GM21737 (cell line): ENCODE measurements around the gene BCKDHB.
"Not testable (repeated sequence)": the region's sequence is repeated elsewhere in the genome, so short reads cannot be mapped to it uniquely, and the experiment has no call there.

Experiments used
- ATAC-seq: cut with Tn5 transposase; IDR thresholded peaks from one replicate; pipeline ENCODE4 v1.9.1; 2021; ENCODE audit warnings: mild to moderate bottlenecking, moderate library complexity; ENCODE audit not compliant: unreplicated experiment

Gene BCKDHB

DNA sequence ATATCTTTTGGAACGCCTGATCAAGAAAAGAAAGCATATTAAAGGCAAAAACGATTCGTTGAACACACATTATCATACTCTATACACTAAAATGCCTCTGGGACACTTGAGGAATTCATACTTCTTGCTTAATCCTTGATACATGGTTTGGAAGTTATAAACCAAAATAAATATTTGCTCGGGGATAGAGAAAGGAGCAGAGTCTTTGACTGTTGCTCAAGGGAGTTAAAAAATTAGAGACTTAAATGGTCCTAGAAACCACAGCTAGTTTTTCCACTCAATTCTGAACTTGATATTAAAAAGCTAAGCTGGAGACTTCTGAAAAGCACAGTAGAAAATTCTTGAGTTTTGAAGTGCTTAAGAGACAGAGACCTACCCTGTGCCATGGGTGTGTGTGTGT is 98.9 kb downstream of the BCKDHB start:
- no peak for ATAC-seq

DNA sequence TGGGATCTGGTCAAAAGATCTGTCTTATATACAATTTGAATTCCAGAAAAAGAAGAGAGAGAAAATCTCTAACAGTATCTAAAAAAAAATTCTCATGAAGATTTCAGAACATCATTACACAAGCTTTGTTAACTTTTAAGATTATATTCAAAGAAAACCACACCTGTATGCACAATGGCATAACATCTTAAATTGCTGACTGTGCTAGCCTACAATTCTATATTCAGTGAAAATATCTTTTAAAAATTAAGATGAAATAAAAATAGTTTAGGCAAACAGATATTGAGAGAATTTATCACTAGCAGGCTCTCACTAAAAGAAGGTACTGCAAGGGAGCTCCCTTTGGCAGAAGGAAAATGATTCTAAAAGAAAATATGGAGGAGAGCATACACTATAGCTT is 100.3 kb downstream of the BCKDHB start:
- no peak for ATAC-seq

DNA sequence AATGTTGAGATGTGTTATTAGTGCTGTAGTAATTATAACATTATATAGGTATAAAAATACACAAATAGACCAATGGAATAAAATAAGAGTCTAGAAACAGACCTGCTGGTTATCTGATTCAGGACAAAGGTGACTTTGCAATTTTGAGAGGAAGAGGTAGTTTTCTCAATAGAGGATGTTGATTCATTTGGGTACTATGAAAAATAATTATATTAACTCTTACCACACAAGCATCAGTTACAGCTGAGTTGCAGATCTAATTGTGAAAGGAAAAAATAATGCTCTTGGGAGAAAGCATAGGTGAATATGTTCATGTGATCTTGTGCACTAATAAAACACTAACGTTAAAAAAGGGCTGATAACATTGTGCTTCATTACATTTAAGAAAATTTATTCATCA is 103.0 kb downstream of the BCKDHB start:
- no peak for ATAC-seq

DNA sequence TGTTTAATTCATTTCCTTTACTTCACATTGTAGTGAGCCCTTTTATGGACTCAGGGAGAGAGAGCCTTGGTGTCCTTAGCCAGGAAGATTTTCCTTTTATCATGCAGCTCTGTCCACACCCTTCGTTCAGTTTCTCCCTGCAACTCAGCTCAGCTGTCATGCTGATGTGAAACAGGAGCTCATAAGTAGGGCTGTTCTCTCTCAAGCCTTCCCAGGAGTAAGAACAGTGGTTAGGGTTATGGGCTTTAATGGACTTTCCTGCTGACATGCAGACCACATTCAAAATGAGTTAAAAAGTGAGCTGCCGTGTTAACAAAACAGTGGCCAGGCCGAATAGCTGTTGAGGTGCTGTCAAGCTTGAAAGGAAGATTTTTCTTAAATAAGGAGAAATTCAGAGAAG is 104.1 kb downstream of the BCKDHB start:
- ATAC-seq: no peak

DNA sequence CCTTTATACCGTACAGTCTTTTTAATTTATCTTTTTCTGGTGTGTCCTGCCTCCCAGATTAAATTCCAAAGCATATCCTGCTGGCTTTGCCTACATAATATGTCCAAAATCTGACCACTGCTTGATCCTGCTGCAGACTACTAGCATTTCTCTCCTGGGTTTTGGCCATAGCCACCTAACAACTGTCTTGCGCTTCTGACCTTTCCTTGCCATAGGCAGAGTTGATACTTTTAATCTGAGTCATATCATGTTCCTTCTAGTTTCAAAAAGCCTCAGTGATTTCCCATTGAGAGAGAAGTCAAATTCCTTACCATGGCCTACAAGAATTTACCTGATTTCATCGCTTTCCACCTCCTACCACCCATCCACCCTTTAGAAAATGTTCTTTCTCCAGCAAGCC is 104.8 kb downstream of the BCKDHB start:
- no peak for ATAC-seq

DNA sequence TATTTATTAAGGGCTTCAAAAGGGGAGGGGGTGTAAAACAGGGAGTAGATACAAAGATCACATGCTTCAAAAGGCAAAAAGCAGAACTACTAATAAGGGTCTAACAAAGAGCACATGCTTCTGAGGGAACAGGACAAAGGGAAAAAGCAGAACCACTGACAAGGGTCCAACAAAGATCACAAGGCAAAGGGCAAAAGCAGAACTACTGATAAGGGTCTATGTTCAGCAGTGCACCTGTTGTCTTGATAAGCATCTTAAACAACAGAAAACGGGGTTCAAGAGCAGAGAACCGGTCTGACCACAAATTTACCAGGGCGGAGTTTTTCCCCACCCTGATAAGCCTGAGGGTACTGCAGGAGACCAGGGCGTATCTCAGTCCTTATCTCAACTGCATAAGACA is 105.4 kb downstream of the BCKDHB start:
- not testable (repeated sequence) for ATAC-seq

DNA sequence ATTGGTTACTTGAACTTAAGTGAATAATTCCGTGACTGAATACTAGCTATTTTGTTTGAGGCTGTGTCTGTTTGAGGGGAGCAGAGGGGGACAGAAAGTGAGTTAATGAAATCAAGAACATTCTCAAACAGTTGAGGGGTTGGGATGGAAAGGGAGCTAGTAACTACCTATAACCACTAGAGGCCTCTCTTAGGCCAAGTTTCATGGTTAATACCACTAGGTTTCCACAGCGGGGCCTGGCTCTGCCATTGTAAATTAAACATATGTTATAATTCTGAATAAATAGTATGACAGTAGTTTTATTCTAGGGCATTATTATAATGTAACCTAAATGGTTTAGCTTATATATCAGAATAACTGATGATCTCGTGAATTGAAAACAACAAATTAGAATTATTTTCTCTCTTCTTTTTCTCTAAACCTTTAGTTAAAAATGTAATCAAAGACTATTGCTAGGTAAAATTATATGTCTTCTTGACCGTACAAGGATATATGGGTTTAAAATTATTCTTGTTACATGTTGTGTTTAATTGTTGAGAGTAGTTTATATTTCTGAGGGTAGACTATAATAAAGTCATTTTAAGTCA is 108.1 kb downstream of the BCKDHB start:
- ATAC-seq: peak; percentile 84

DNA sequence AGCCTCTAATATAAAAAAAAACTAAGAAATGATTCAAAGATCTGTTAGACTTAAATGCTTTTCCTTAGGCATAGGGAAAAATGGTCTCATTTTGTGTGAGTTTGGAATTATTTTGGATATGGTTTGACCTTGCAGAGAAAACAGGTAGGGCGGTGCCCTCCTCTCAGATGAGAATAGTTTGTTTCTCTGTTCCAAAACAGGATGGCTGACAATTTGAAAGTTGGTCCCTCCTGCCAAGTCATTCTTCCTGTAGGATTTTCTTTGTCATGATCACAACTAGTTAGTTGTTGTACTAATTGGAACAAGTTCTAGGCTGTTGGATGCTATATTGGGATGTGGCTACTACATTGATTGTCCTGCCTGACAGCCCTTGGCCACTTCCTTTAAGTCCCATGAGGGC is 108.6 kb downstream of the BCKDHB start:
- no peak for ATAC-seq

DNA sequence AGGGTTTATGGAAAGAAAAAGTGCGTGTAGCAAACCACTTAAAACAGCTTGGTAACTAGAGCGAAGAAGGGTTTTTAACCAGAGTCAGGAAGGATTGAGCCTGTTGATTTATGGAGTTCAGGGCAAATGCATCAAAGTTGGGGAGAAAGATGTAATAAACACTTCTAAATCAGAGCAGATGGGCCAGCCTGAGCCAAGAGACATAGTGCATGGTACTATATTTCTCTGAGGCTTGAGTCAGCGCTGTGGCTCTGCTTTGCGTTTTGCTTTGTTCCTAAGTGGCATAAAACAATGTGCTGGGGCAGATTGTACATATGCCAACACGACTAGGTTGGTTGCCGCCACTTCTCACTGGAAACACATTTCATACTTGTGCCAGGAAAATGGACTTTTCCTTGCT is 111.3 kb downstream of the BCKDHB start:
- no peak for ATAC-seq

DNA sequence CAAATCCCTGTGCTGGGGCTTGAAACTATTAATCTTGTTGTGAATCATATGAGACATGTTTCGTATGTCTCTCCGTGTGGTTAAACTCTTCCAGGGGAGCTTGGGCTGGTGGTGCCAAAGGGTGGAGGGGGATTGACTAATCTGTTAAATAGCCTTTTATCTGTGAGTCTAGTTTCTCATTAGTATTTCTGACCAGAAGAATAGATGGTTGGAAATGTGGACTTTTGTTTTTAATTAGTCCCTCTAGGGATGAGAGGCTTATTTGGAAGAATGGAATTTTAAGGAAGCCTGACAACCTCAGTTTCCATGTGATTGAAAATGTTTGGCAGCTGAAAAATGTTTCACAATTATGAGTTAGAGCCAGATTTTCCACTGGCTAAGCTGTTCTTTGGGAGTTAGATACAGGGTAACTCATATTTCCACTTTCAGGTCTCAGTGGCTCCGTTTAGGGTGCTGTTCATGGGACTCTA is 117.3 kb downstream of the BCKDHB start:
- no peak for ATAC-seq

DNA sequence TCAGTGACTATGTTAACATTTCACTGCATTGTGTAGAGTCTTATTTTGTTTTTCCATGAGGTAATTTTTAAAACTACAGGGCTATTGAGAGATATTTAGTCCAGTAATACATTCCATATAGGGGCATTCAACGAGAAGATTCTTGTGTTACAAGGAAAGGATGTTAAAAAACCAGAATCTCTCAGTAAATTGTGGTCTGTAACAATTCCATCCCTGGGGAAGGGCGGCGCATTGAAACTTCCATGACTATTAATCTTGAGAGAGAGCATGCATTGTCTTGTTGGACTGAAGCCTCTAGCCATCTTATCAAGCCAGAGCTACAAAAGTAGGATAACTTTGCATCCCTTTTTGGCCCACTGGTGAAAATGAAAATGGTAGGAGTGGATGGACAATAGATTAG is 119.7 kb downstream of the BCKDHB start:
- ATAC-seq: no peak

DNA sequence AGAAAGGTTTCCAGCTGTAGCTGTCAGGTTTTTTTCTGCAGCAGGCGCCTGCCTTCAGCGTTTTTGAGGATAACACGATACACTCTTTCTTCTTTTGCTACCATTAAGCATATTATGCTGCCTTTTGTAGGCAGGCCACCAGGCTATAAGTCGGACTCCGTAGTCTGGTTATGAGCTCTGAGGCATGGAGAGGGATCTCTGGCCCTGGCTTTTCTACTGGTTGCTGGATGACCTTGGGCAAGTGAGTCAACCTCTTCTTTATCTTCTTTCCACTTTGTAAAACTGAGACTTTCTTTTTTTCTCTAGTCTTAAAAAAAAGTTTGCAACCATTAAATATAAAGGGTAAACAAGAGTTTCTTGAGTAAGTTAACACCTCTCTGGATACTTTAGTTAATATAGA is 120.2 kb downstream of the BCKDHB start:
- ATAC-seq: no peak

DNA sequence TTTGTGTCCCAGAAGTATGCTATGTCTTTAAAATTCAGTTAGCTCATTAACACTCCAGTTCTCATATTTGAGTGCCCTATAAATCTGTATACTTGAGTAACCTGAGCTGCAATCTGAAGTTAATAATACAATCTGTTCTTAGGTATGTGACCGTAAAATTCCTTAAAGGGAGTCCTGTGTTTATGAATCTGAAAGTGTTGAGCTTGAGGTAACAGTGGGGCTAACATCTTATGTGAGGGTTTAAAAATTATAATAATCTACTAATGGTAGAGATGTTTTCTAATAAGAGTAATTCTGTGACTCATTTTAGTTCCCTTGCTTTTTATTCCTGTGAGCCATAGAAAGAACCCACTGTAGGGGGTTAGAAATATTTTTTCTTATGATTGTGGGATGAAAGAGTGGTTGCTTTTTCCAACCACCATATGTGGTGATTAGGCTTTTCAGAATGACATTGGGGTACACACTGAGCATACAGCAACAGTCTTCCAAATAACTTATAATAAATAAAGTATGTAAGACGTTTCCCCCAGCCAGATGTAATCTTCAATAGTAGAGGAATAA is 121.2 kb downstream of the BCKDHB start:
- no peak for ATAC-seq

DNA sequence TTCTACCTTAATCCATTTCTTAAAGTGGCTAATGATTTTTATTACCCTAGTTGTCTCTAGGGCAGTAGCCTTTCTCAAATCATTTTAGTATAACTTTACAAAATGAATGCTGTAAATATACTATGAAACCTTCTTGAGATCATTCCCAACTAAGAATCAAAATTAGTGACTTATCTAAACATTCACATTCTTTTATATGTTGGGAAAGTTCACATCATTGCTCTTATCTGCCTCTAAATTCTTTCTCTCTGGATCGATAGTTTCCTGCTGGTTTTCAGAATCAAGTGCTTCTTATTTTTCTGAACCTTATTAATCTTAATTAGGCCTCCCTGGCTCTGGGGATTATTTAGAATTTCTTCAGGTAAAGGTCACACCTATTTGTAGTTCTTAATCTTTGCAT is 126.8 kb downstream of the BCKDHB start:
- no peak for ATAC-seq

DNA sequence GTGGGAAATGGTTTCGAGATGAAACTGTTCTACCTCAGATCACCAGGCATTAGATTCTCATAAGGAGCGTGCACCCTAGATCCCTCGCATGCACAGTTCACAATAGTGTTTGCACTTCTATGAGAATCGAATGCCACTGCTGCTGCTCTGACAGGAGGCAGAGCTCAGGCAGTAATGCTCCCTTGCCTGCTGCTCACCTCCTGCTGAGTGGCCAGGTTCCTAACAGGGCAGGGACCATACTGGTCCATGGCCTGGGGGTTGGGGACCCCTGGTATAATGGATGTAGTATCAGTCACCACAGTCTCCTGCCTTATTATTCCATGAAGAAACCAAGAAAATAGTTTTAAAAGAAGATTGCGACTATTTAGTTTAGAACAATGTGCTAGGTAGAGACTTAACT is 127.5 kb downstream of the BCKDHB start:
- ATAC-seq: no peak

DNA sequence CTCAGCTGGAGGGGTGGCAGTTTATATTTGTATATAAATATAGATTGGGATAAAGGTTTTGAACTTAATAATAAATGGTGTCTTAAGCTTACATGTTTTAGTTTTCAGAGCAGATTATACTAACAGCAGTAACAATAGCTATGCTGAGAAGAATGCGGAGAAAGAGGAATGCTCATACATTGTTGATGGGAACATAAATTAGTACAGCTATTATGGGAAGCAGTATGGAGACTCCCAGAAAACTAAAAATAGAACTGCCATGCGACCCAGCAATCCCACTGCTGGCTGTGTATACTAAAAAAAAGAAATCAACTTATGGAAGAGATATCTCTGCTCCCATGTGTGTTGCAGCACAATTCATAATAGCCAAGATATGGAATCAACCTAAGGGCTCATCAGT is 127.9 kb downstream of the BCKDHB start:
- ATAC-seq: no peak

DNA sequence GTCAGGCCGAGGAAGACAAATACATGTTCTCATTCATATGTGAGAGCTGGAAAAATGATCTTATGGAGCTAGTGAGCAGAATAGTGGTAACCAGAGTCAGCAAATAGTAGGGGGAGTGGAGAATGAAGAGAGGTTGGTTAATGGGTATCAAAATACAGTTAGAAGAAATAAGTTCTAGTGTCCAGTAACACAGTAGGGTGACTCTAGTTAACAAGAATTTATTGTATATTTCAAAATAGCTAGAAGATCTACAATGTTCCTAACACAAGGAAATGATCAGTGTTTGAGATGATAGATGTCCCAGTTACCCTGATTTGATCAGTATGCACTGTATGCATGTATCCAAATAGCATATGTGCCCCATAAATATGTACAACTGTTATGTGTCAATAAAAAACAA is 128.4 kb downstream of the BCKDHB start:
- no peak for ATAC-seq

DNA sequence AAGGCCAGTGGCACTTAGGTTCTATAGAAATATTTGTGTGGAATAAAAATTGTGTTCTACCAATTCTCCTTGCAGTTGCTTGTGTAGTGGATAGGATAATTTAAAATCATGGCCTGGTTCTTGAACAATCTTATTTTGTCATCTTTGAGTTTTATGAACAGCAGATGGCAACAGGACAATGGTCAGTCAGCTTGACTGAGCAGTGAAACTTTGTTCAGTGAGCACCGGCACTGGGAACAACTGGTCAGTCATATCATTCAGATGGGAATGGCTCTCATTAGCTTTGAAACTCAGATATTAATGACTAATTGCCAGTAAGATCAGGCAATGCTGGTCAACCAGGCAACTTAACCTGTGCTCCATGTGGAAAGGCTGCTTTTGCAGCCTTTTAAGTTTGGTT is 129.2 kb downstream of the BCKDHB start:
- ATAC-seq: no peak

DNA sequence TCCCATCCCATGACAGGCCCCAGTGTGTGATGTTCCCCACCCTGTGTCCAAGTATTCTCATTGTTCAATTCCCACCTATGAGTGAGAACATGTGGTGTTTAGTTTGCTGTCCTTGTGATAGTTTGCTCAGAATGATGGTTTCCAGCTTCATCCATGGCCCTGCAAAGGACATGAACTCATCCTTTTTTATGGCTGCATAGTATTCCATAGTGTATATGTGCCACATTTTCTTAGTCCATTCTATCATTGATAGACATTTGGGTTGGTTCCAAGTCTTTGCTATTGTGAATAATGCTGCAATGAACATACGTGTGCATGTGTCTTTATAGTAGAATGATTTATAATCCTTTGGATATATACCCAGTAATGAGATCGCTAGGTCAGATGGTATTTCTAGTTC is 132.3 kb downstream of the BCKDHB start:
- ATAC-seq: not testable (repeated sequence)

DNA sequence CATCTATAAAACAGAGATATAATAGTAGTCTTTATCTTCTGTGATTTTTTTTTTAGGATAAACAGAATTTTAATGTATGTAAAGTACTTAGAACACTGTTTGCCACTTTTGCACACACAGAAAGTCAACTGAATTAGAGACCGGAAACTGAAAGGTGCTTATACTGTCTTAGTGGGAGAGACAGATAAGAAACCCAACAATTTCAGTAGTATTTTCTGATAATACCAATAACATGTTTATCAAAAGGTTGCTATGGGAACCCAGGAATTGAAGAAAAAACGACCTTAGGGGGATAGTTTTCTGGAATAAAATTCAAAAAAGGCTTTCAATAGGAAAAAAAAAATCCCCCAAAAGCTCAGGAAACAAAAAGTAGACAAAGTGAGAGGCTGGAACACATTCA is 138.6 kb downstream of the BCKDHB start:
- ATAC-seq: no peak

DNA sequence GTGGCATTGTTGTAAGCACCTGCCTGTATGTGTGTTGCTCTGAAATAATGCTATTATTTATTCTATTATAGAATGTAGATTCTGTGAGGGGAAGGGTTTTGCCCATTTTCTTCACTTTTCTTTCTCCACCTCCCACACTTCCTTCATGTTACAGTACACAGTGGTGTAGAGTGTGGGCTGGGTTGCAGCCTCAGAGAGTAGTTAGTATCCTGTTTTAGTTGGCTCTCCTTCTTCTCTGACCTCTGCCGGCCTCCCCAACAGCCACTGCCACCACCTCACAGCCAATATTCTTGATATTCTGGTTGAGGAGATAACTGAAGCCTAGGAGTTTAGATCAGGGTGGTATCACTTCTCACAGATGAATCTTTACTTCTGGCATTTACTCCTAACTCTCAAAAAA is 143.4 kb downstream of the BCKDHB start:
- ATAC-seq: no peak

DNA sequence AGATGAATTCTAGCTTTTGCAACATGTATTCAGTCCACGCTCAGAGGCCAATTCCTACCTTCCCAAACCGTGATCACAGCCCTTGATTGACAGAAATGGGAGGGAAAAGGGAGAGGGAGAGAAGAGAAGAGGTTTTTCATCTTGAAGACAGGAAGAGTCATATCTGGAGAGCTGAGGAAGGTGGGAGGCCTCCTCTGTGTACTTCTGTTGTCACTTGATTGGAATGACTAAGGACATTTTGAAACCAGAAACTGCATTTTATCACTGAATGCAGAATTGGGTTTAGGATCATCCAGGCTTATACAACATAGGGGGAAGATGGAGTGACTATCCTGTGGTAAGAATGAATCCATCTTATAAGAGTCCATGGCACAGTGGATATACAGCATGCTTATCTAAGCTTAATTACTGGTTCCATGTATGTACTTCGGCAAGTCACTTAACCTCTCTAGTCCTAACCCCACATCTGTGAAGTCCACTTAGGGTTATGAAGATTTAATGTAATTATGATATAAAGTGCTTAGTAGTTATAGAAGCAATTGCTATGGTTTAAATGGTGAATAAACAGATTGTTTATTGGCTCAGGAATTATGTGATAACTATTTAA is 144.0 kb downstream of the BCKDHB start:
- no peak for ATAC-seq

DNA sequence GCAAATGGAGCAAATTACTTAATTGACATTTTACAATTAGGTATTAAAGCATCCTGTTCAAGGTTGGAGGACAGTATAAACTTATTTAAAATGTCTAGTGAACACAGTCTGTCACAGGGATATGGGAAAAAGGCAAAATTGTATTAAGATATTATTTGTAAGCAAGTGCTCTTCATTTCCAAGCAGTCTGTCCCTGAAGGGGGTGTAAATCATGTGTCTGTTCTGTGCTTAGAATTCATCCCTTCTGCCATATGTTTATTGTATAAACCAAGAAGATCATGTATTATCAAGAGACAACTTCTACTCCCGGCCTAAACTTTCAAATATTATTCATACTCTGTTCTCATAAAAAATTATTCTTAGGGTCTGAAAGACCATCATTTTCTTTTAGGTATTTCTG is 144.8 kb downstream of the BCKDHB start:
- no peak for ATAC-seq
